ENCODE data around the gene LTBP4. TPM values are rescaled to one million over a fixed set of nuclear protein-coding genes. Genes with fewer than 3 reads are reported as not detected.
"Not testable (repeated sequence)": the region's sequence is repeated elsewhere in the genome, so short reads cannot be mapped to it uniquely, and the experiment has no call there.

LTBP4 gene
- total RNA-seq, 2 donors from 2014 or later: 183 to 192 TPM

DNA sequence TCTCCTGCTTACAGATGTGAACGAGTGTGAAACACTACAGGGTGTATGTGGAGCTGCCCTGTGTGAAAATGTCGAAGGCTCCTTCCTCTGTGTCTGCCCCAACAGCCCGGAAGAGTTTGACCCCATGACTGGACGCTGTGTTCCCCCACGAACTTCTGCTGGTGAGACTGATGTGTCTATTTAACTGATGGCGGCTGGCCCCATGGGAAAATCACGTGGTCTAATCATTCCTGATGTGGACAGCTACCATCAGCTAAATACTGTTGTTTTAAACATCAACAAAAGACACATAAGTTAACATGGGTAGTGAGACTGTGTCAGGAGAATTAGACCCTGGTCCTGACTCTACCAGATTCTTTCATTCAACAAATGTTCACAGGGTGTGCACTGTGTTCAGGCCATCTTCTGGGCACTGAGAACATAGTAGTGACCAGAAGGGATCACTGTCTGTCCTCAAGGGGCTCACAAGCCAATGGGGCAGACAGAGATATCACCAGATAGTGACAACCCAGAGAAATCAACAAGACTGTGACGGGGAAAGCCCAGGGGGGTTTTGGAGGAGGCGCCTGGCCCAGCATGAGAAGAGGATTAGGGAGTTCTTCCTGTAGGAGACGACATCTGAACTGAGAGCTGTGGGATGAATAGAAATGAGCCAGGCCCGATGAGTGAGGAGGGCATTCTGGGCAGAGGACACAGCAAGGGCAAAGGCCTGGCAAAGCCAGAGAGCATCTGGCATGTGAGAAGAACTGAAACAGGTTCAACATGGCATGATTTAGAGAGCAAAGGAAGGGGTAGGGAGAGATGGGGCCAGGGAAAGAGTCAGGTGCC lies 18.4 kb downstream of the LTBP4 start:
- intact Hi-C loops (cut with DNase I, micrococcal nuclease): no loop called here
- no peak for DNase-seq

DNA sequence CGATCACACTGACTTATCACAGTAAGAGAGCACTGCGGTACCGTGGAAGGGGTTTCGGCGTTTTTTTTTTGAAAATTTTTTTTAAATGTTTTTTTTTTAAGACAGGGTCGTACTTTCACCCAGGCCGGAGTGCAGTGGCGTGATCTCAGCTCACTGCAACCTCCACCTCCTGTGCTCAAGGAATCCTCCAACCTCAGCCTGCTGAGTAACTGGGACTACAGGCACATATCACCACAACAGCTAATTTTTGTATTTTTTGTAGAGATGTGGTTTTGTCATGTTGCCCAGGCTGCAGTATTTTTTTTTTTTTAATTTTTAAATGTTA lies 19.0 kb downstream of the LTBP4 start:
- ATAC-seq (no peak), DNase-seq (no peak)
- intact Hi-C loops (cut with DNase I, micrococcal nuclease): no loop called here

More for the DNA sequence above, 18.4 kb downstream of the LTBP4 start:
- ATAC-seq: no peak

DNA sequence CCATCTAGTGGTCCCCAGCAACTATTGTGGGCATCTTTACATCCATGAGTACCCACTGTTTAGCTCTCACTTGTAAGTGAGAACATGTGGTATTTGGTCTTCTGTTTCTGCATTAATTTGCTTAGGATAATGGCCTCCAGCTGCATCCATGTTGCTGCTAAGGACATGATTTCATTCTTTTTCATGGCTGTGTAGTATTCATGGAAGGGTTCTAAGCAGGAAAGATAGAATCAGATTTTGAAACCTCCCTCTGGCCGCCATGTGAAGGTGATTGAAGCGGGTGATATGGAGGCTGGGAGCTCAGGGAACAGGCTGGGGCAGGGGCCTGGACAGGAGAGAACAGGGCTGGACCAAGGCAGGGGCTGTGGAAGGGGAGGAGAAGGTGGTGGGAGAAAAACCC lies 20.1 kb downstream of the LTBP4 start:
- intact Hi-C loops (cut with DNase I, micrococcal nuclease): no loop called here
- no peak for ATAC-seq
- DNase-seq: no peak

DNA sequence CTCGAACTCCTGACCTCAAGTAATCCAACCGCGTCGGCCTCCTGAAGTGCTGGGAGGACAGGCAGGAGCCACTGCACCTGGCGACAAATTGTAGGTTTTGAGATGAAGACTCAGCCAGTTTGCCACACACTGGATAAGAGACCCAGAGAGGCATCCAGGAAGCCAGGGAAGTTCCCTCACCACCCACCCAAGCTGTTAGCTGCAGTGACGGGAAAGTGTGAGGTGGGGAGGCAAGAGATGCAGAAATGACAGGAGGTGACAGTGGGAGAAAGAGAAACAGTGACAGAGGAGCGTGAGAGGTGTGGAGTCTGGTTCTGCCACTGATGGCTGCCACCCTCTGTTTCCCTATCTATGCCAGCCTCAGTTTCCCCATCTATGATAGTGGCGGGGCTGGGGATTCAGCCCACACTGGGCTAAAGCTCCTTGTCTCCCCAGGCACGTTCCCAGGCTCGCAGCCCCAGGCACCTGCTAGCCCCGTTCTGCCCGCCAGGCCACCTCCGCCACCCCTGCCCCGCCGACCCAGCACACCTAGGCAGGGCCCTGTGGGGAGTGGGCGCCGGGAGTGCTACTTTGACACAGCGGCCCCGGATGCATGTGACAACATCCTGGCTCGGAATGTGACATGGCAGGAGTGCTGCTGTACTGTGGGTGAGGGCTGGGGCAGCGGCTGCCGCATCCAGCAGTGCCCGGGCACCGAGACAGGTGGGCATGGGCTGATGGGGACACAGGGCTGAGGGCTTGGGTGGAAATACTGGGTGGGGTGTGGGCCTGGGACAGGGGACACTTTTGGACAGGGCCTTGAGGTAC lies 21.0 kb downstream of the LTBP4 start:
- intact Hi-C loops (cut with DNase I, micrococcal nuclease): no loop called here
- ATAC-seq (no peak), DNase-seq (no peak)

DNA sequence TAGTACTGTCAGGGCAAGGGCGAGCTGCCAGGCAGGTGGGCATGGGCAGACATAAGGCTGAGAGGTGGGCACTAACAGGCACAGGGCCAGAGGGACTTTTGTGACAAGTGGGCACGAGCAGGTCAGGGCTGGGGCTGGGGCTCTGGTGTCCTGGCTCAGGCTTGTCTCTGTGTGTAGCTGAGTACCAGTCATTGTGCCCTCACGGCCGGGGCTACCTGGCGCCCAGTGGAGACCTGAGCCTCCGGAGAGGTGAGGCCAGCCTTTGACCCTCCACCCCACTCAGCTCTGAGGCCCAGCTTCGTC lies 21.6 kb downstream of the LTBP4 start:
- intact Hi-C loops (cut with DNase I, micrococcal nuclease): no loop called here
- no peak for DNase-seq
- no peak for ATAC-seq

GRCh38 chr19:40623403-40624251 lies 22.5 kb downstream of the LTBP4 start:
- intact Hi-C loops (cut with DNase I, micrococcal nuclease): no loop called here
- DNase-seq: peak; percentile 83 to 92
- ATAC-seq: peak; percentile 96

GRCh38 chr19:40624369-40625153 lies 23.4 kb downstream of the LTBP4 start:
- intact Hi-C loops (cut with DNase I, micrococcal nuclease); DNase-seq; ATAC-seq: not testable (repeated sequence)

DNA sequence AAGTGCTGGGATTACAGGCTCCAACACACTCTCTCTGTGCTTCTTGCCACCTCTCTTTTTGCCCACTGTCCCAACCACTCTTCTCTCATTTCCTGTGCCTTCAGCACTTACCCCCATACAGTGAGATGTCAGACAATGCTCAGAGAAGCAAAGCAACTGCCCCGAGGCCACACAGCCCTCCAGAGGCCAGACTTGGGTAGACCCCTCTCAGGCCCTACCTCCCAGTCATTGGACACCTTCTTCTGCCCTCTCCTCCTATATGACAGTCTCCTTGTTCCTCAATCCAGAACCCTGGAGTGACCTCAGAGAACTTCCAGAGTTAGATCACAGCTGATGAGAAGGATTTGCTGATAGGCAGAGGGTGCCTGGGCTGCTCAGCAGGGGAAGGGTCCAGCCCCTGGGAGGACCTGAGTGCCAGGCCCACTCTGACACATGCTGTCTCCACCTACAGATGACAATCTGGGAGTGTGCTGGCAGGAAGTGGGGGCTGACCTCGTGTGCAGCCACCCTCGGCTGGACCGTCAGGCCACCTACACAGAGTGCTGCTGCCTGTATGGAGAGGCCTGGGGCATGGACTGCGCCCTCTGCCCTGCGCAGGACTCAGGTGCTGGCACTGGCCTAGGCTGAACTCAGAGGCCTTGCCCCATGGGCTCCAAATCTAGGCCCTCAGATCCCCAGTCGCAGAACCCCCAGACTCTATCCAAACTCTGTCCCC lies 24.4 kb downstream of the LTBP4 start:
- intact Hi-C loops (cut with DNase I, micrococcal nuclease): no loop called here
- DNase-seq (no peak), ATAC-seq (no peak)

DNA sequence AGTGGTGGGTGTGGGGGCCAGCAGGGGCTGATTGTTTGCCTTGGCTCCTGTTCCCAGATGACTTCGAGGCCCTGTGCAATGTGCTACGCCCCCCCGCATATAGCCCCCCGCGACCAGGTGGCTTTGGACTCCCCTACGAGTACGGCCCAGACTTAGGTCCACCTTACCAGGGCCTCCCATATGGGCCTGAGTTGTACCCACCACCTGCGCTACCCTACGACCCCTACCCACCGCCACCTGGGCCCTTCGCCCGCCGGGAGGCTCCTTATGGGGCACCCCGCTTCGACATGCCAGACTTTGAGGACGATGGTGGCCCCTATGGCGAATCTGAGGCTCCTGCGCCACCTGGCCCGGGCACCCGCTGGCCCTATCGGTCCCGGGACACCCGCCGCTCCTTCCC lies 25.7 kb downstream of the LTBP4 start:
- ATAC-seq: no peak
- intact Hi-C loops (cut with DNase I, micrococcal nuclease): no loop called here
- DNase-seq: no peak

DNA sequence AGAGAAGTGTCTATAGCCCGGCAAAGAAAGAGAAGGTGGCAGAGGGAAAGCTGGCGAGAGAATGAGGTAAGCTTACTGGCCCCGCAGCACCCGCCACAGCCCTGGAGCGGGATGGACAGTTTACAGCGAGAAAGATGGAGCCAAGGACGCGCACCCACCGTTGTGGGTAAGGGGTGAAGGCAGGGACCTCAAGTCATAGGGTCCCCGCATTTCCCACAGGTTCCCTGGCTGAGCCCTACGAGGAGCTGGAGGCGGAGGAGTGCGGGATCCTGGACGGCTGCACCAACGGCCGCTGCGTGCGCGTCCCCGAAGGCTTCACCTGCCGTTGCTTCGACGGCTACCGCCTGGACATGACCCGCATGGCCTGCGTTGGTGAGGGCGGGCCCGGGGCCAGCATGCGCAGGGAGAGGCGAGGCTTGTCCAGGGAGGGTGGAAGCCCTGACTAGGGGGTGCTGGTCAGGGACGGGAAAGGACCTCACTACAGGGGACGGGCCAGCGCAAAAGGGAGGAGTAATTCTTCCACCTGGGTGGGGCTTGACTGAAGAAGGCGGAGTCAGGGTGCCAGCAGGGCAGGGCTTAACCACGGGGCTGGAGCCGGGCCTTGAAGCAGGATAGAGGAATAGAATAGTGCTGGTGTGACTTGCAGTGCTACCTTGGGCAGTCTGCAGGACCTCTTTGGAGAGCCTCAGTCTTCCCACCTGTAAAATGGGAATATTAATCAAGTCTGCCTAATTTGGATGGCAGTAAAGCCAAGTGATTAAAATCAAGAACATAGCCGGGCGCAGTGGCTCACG lies 26.5 kb downstream of the LTBP4 start:
- no peak for DNase-seq
- intact Hi-C loops (cut with DNase I, micrococcal nuclease): no loop called here

GRCh38 chr19:40629346-40629745 lies 28.2 kb downstream of the LTBP4 start:
- ATAC-seq (no peak), DNase-seq (no peak)
- intact Hi-C loops (cut with DNase I, micrococcal nuclease): no loop called here

More for the DNA sequence above, 26.5 kb downstream of the LTBP4 start:
- ATAC-seq: peak; percentile 16

- no peak for ATAC-seq
- no peak for DNase-seq
- intact Hi-C loops (cut with DNase I, micrococcal nuclease): no loop called here
These were observed 29.5 kb downstream of the LTBP4 start for GRCh38 chr19:40630571-40631160.

GRCh38 chr19:40632311-40633036 lies 31.3 kb downstream of the LTBP4 start:
- DNase-seq (no peak), ATAC-seq (no peak)
- intact Hi-C loops (cut with DNase I, micrococcal nuclease): no loop called here

DNA sequence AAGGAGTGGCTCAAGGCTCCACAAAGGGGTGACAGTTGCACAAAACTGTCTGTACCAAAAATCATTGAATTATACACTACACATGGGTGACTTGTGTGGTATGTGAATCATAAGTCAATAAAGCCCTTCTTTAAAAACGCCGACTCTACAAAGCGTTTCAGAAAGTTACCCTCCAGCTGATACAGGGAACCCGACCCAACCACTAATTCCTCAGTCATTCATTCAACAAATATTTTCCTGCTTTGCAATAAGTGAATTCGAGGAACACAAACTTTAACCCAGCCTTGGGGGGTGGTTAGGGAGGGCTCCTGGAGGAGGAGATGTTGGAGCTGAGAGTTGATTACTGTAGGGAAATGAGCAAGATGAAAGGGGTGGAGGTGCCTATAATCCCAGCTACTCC lies 32.0 kb downstream of the LTBP4 start:
- intact Hi-C loops (cut with DNase I, micrococcal nuclease): no loop called here
- ATAC-seq (no peak), DNase-seq (no peak)

GRCh38 chr19:40638327-40638726 lies 37.2 kb downstream of the LTBP4 start:
- ATAC-seq: no peak
- intact Hi-C loops (cut with DNase I, micrococcal nuclease): no loop called here
- no peak for DNase-seq

DNA sequence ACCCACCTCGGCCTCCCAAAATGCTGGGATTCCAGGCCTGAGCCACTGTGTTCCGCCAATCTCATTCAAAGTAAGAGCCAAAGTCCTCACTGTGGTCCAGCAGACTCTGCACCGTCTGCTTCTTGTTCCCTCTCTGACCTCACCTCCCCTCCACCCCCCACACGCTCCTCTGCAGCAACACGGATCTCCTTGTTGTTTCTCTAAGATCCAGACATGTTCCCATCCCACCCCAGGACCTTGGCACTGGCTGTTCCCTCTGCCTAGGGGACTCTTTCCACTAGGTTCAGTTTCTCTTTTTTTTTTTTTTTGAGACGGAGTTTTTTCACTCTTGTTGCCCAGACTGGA lies 38.4 kb downstream of the LTBP4 start:
- intact Hi-C loops (cut with DNase I, micrococcal nuclease): no loop called here
- ATAC-seq (no peak), DNase-seq (no peak)

DNA sequence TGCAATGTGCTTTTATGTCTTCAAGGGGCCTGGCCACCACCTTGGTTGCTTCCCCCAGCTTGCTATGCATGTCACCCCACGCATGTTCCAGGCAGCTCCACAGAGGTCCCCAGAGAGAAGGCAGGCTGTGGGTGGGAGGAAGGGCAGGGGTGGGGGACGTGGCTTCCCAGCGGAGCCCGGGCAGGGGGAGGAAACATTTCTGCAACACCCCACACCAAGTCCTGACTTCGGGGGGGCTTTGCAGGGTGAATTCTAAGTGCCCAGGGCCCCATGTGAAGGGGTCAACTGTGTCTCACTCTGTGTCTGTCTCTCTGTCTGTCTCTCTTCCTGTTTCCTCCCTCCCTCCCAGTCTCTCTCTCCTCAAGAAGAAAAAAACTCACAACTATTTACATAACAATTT lies 39.6 kb downstream of the LTBP4 start:
- DNase-seq (no peak), ATAC-seq (no peak)
- intact Hi-C loops (cut with DNase I, micrococcal nuclease): no loop called here
